Measurements from ENCODE around the gene PLET1.

- TF ChIP-seq CTCF (IDR thresholded peaks at IDR 0.05; ENCODE audit: control extremely low read depth in 1 of 3, insufficient read depth in 1 of 3, low read depth in 1 of 3, low read length in 3 of 3) (no peak), POLR2A (IDR thresholded peaks at IDR 0.05; ENCODE audit: control extremely low read depth in 1 of 2, low read depth in 2 of 2, low read length in 2 of 2) (no peak), TAF7 (optimal IDR thresholded peaks at IDR 0.05; ENCODE audit: borderline replicate concordance, low read depth, low read length) (no peak), SP1 (IDR thresholded peaks at IDR 0.05; ENCODE audit: low read depth, low read length) (no peak), EZH2 (IDR thresholded peaks at IDR 0.05; ENCODE audit: low read depth, low read length, severe bottlenecking) (no peak), TAF1 (IDR thresholded peaks at IDR 0.05; ENCODE audit: low read depth, low read length) (no peak)
These were observed 48.0 kb downstream of the PLET1 start for GRCh38 chr11:112212710-112213109.
